Measurements from ENCODE around the gene APBB2. TPM values are rescaled to one million over a fixed set of nuclear protein-coding genes. Genes with fewer than 3 reads are reported as not detected.

Gene APBB2
- total and polyA plus RNA-seq, 2 donors (not counting 1 experiment from before 2014, with no cell fraction given), result 4.4 to 15.8 TPM

DNA sequence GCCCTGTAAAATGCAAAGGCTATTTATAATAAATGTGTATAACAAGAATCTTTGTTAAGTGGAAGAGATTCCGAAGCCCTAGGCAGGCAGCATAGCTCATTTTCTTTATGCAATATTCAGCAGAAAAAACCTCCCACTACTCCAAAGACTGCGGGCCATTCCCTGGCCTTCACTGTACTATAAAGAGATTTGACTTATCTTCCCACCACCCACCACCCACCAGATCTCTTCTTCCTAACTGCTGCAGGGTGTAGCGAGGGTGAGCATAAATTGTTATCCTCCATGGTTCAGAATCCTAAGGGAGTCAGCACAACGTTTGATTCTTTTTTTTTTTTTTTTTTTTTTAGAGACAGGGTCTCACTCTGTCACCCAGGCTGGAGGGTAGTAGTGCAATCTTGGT, 349.8 kb downstream of the APBB2 start:
- WGBS (ENCODE audit: insufficient coverage), result 100% methylated on average over 2 of the region's 4 CpGs
- peaks cover 2% of the 10 kb centered on the region for H3K4me1 Mint-ChIP-seq
- POLR2A ChIA-PET, result no interaction called here
- no peaks in the 10 kb centered on the region for H3K36me3 ChIP-seq (replicated peaks in 1 of 2; ENCODE audit: control extremely low read depth in 1 of 2, control insufficient read depth in 1 of 2, extremely low read depth in 1 of 2, insufficient read depth in 2 of 2, low read length in 1 of 2)
- DNase-seq (no peak), ATAC-seq (ENCODE audit: low read depth) (no peak)
- no peaks in the 10 kb centered on the region for H3K4me1 ChIP-seq (ENCODE audit: control insufficient read depth in 2 of 2, insufficient read depth in 2 of 2, low read length in 2 of 2)
- H3K27ac ChIP-seq (ENCODE audit: low read length in 2 of 2), result no peak overlapping the region
- no peak overlapping the region for H3K4me2 ChIP-seq (replicated peaks; ENCODE audit: low read depth, low read length, poor library complexity, severe bottlenecking)
- H3K4me3 ChIP-seq (ENCODE audit: control extremely low read depth in 1 of 5, extremely low read depth in 1 of 5, insufficient read depth in 1 of 5, low read depth in 2 of 5, low read length in 4 of 5), result no peak overlapping the region
- no peak overlapping the region for H2AFZ ChIP-seq (ENCODE audit: insufficient read depth, low read depth, low read length, poor library complexity, severe bottlenecking)
- CTCF ChIA-PET, result no interaction called here
- H3K4me3 Mint-ChIP-seq, result no peak overlapping the region
- no peak overlapping the region for H3K9ac ChIP-seq (ENCODE audit: low read length)
- peaks cover 11% of the 10 kb centered on the region for H3K27me3 Mint-ChIP-seq
- no peaks in the 10 kb centered on the region for H3K9me3 Mint-ChIP-seq (ENCODE audit: insufficient read depth)
- H3K27me3 ChIP-seq (replicated peaks in 1 of 4; ENCODE audit: control extremely low read depth in 1 of 4, control insufficient read depth in 3 of 4, insufficient read depth in 4 of 4, low read length in 3 of 4), result peaks cover 0 to 8% (median 0%) of the 10 kb centered on the region in 4 experiments
- no peak for TF ChIP-seq EZH2 (IDR thresholded peaks at IDR 0.05; ENCODE audit: borderline replicate concordance, insufficient read depth, low read depth, low read length, poor library complexity, severe bottlenecking)
- TF ChIP-seq, protein P1, sequence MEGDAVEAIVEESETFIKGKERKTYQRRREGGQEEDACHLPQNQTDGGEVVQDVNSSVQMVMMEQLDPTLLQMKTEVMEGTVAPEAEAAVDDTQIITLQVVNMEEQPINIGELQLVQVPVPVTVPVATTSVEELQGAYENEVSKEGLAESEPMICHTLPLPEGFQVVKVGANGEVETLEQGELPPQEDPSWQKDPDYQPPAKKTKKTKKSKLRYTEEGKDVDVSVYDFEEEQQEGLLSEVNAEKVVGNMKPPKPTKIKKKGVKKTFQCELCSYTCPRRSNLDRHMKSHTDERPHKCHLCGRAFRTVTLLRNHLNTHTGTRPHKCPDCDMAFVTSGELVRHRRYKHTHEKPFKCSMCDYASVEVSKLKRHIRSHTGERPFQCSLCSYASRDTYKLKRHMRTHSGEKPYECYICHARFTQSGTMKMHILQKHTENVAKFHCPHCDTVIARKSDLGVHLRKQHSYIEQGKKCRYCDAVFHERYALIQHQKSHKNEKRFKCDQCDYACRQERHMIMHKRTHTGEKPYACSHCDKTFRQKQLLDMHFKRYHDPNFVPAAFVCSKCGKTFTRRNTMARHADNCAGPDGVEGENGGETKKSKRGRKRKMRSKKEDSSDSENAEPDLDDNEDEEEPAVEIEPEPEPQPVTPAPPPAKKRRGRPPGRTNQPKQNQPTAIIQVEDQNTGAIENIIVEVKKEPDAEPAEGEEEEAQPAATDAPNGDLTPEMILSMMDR (IDR thresholded peaks at IDR 0.05), result no peak
- intact Hi-C loops (cut with micrococcal nuclease), result no loop called here
- H4K20me1 ChIP-seq (ENCODE audit: control insufficient read depth, insufficient read depth, low read length, poor library complexity, severe bottlenecking), result no peaks in the 10 kb centered on the region
- no peaks in the 10 kb centered on the region for H3K79me2 ChIP-seq (ENCODE audit: control insufficient read depth, insufficient read depth, low read length)
- no peaks in the 10 kb centered on the region for H3K9me3 ChIP-seq (ENCODE audit: control extremely low read depth in 1 of 3, control insufficient read depth in 2 of 3, insufficient read depth in 1 of 3, low read length in 2 of 3)
- H3K27ac Mint-ChIP-seq, result no peak overlapping the region

DNA sequence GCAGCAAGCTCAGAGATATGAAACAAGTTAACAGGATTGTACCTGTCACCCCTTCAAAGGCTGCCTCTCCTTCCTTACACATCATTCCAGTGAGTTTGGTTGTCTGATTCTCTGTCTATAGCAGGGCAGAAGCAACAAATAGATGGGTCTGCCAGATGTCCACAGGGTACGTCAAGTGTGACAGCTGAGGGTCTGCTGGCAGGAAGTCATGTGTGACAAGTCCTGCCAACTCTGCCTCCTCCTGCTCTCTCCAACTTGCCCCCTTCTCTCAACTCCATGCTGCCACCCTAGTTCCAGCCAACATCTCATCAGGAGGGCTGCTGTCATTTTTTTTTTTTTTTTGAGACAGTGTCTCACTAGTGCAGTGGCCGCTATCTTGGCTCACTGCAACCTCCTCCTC, 355.4 kb downstream of the APBB2 start:
- Histone ChIP-seq H3K4me1 (ENCODE audit: control insufficient read depth in 2 of 2, insufficient read depth in 2 of 2, low read length in 2 of 2) (peaks cover 19 to 32% of the 10 kb centered on the region in 2 donors), H4K20me1 (ENCODE audit: control insufficient read depth, insufficient read depth, low read length, poor library complexity, severe bottlenecking) (no peaks in the 10 kb centered on the region), H3K27me3 (replicated peaks in 1 of 4; ENCODE audit: control extremely low read depth in 1 of 4, control insufficient read depth in 3 of 4, insufficient read depth in 4 of 4, low read length in 3 of 4) (peaks cover 0 to 21% (median 0%) of the 10 kb centered on the region in 4 experiments), H3K27ac (ENCODE audit: low read length in 2 of 2) (no peak overlapping the region), H2AFZ (ENCODE audit: insufficient read depth, low read depth, low read length, poor library complexity, severe bottlenecking) (no peak overlapping the region), H3K4me2 (replicated peaks; ENCODE audit: low read depth, low read length, poor library complexity, severe bottlenecking) (no peak overlapping the region), H3K4me3 (ENCODE audit: control extremely low read depth in 1 of 5, extremely low read depth in 1 of 5, insufficient read depth in 1 of 5, low read depth in 2 of 5, low read length in 4 of 5) (no peak overlapping the region), H3K9me3 (ENCODE audit: control extremely low read depth in 1 of 3, control insufficient read depth in 2 of 3, insufficient read depth in 1 of 3, low read length in 2 of 3) (no peaks in the 10 kb centered on the region), H3K79me2 (ENCODE audit: control insufficient read depth, insufficient read depth, low read length) (no peaks in the 10 kb centered on the region), H3K9ac (ENCODE audit: low read length) (no peak overlapping the region), H3K36me3 (replicated peaks in 1 of 2; ENCODE audit: control extremely low read depth in 1 of 2, control insufficient read depth in 1 of 2, extremely low read depth in 1 of 2, insufficient read depth in 2 of 2, low read length in 1 of 2) (no peaks in the 10 kb centered on the region)
- H3K4me1 Mint-ChIP-seq, result peaks cover 38% of the 10 kb centered on the region
- H3K27me3 Mint-ChIP-seq, result peaks cover 22% of the 10 kb centered on the region
- no peak overlapping the region for H3K27ac Mint-ChIP-seq
- POLR2A ChIA-PET, result interaction anchor here (0.7 kb wide), 1 partner anchor 16 kb away, joined by 3 read pairs; no protein-coding TSS in a partner anchor
- DNase-seq (no peak), ATAC-seq (ENCODE audit: low read depth) (no peak)
- intact Hi-C loops (cut with micrococcal nuclease), result no loop called here
- no peaks in the 10 kb centered on the region for H3K9me3 Mint-ChIP-seq (ENCODE audit: insufficient read depth)
- H3K4me3 Mint-ChIP-seq, result no peak overlapping the region
- CTCF ChIA-PET, result interaction anchor here (1.2 kb wide), 1 partner anchor 18 kb away, joined by 5 read pairs; no protein-coding TSS in a partner anchor
- TF ChIP-seq EZH2 (IDR thresholded peaks at IDR 0.05; ENCODE audit: borderline replicate concordance, insufficient read depth, low read depth, low read length, poor library complexity, severe bottlenecking), result no peak
- TF ChIP-seq, protein P1 (IDR thresholded peaks at IDR 0.05), result no peak
- WGBS (ENCODE audit: insufficient coverage), result no CpG with 5 or more reads among the region's 2 CpGs
